CD14-positive monocyte (primary cell): ENCODE data around the gene CLOCK. TPM values are rescaled to one million over a fixed set of nuclear protein-coding genes. Genes with fewer than 3 reads are reported as not detected.

Experiments
- DNase-seq, 3 donors: peaks; one replicate each; pipeline ENCODE4 v3.0.0-alpha.2; 2011 to 2022
- H2AFZ ChIP-seq: 2 replicates; pipeline ENCODE4 v1.6.0; 2012; ENCODE audit warnings: mild to moderate bottlenecking, low read depth, low read length, inconsistent platforms; ENCODE audit not compliant: insufficient read depth, poor library complexity, severe bottlenecking
- H3K27ac ChIP-seq, 2 donors: 1 replicate in 1 of 2; 2 replicates in 1 of 2; pipeline ENCODE4 v1.5.1; 2012 to 2013; ENCODE audit warnings: low read length in 2 of 2, control low read depth in 1 of 2, inconsistent platforms in 1 of 2, low read depth in 1 of 2, mild to moderate bottlenecking in 1 of 2
- H3K27me3 ChIP-seq, 2 donors: one replicate each; pipeline versions ENCODE4 v1.6.0 to v1.6.1; 2011 to 2013; ENCODE audit warnings: low read length in 2 of 2; ENCODE audit not compliant: control insufficient read depth in 2 of 2, insufficient read depth in 2 of 2
- H3K36me3 ChIP-seq, 2 donors: replicated peaks in 1 of 2; 1 replicate in 1 of 2; 2 replicates in 1 of 2; pipeline versions ENCODE4 v1.5.1 to v1.6.1; 2012 to 2013; ENCODE audit warnings: low read length in 2 of 2, control low read depth in 1 of 2, inconsistent platforms in 1 of 2, mild to moderate bottlenecking in 1 of 2; ENCODE audit not compliant: insufficient read depth in 2 of 2, control insufficient read depth in 1 of 2
- H3K4me1 ChIP-seq, 2 donors: 1 replicate in 1 of 2; 2 replicates in 1 of 2; pipeline versions ENCODE4 v1.5.1 to v1.6.1; 2012 to 2013; ENCODE audit warnings: low read length in 2 of 2, control low read depth in 1 of 2, inconsistent platforms in 1 of 2, mild to moderate bottlenecking in 1 of 2, moderate library complexity in 1 of 2; ENCODE audit not compliant: insufficient read depth in 2 of 2, control insufficient read depth in 1 of 2
- H3K4me2 ChIP-seq: replicated peaks from 2 replicates; pipeline ENCODE3; 2012; ENCODE audit warnings: low read length, moderate library complexity, mild to moderate bottlenecking; ENCODE audit not compliant: poor library complexity, severe bottlenecking; ENCODE audit errors: extremely low read depth
- H3K4me3 ChIP-seq, 3 experiments: fragments of 200-600 bp in 1 of 3; sonication (generic) in 1 of 3; replicated peaks in 1 of 3; 1 replicate in 2 of 3; 2 replicates in 1 of 3; pipeline ENCODE4 v1.5.1; 2011 to 2013; ENCODE audit warnings: low read length in 3 of 3, mild to moderate bottlenecking in 3 of 3, control low read depth in 2 of 3, low read depth in 2 of 3, inconsistent platforms in 1 of 3, moderate library complexity in 1 of 3
- H3K79me2 ChIP-seq: 2 replicates; pipeline ENCODE4 v1.6.0; 2012; ENCODE audit warnings: mild to moderate bottlenecking, control low read depth, inconsistent platforms, low read length, moderate library complexity; ENCODE audit not compliant: insufficient read depth
- H3K9ac ChIP-seq: 2 replicates; pipeline ENCODE4 v1.6.0; 2017; ENCODE audit warnings: low read length, mild to moderate bottlenecking; ENCODE audit not compliant: insufficient read depth, poor library complexity, severe bottlenecking
- H3K9me3 ChIP-seq, 2 donors: replicated peaks in 1 of 2; 1 replicate in 1 of 2; 2 replicates in 1 of 2; pipeline versions ENCODE4 v1.5.1 to v1.6.1; 2012 to 2013; ENCODE audit warnings: low read length in 2 of 2, control low read depth in 1 of 2; ENCODE audit not compliant: control insufficient read depth in 1 of 2, insufficient read depth in 1 of 2
- H4K20me1 ChIP-seq: 2 replicates; pipeline ENCODE4 v1.6.0; 2012; ENCODE audit warnings: mild to moderate bottlenecking, low read length, control low read depth, moderate library complexity; ENCODE audit not compliant: insufficient read depth
- H3K27ac Mint-ChIP-seq, 7 donors: one replicate each; pipeline ENCODE4 v1.8.0; 2020; ENCODE audit warnings: mild to moderate bottlenecking in 7 of 7, mixed read lengths in 7 of 7, moderate library complexity in 6 of 7, inconsistent platforms in 2 of 7
- H3K27me3 Mint-ChIP-seq, 3 donors: one replicate each; pipeline ENCODE4 v1.8.0; 2021 to 2022; ENCODE audit warnings: low read depth in 3 of 3, mild to moderate bottlenecking in 3 of 3, mixed read lengths in 3 of 3, moderate library complexity in 3 of 3, inconsistent platforms in 1 of 3
- H3K36me3 Mint-ChIP-seq, 2 donors: one replicate each; pipeline ENCODE4 v1.8.0; 2020; ENCODE audit warnings: mixed read lengths in 2 of 2, inconsistent platforms in 1 of 2, mild to moderate bottlenecking in 1 of 2
- H3K4me1 Mint-ChIP-seq: one replicate; pipeline ENCODE4 v1.8.0; 2020; ENCODE audit warnings: mild to moderate bottlenecking, mixed read lengths
- H3K4me3 Mint-ChIP-seq, 2 donors: one replicate each; pipeline ENCODE4 v1.8.0; 2020; ENCODE audit warnings: mild to moderate bottlenecking in 2 of 2, mixed read lengths in 2 of 2, moderate library complexity in 1 of 2
- H3K9me3 Mint-ChIP-seq, 7 donors: one replicate each; pipeline ENCODE4 v1.8.0; 2020 to 2022; ENCODE audit warnings: mixed read lengths in 7 of 7, mild to moderate bottlenecking in 6 of 7, moderate library complexity in 6 of 7, inconsistent platforms in 2 of 7
- WGBS: methylation state at CpG from one replicate; pipeline ENCODE4 v1.1.5; 2013; ENCODE audit warnings: missing lambda C conversion rate; ENCODE audit not compliant: insufficient coverage; 5-methylcytosine and 5-hydroxymethylcytosine counted together
- intact Hi-C, 2 donors: fragments of 100-400 bp; cut with micrococcal nuclease; formaldehyde crosslinking; loops; one replicate each; pipeline versions ENCODE4 v1.15.0 to v1.15.1; 2023
- polyA plus RNA-seq, 3 donors: library from polyadenylated mRNA; depleted of rRNA in 1 of 3; unstranded in 2 of 3; stranded (reverse) in 1 of 3; fragments of 300-500 nt in 2 of 3; fragments of >200 nt in 1 of 3; fragmentation: Illumina TruSeq in 2 of 3; gene quantifications; 1 replicate in 2 of 3; 2 replicates in 1 of 3; pipeline ENCODE4 v1.2.3, GENCODE V29; 2012 to 2021
- TF ChIP-seq, protein P1 (sequence below): fragments of 200-600 bp; IDR thresholded peaks from one replicate; pipeline ENCODE4 v1.8.0; 2022; ENCODE audit warnings: antibody characterized with exemption, mild to moderate bottlenecking

CLOCK gene
- polyA plus RNA-seq, 3 donors = 1.9 to 3.7 (median 2.9) TPM

DNA sequence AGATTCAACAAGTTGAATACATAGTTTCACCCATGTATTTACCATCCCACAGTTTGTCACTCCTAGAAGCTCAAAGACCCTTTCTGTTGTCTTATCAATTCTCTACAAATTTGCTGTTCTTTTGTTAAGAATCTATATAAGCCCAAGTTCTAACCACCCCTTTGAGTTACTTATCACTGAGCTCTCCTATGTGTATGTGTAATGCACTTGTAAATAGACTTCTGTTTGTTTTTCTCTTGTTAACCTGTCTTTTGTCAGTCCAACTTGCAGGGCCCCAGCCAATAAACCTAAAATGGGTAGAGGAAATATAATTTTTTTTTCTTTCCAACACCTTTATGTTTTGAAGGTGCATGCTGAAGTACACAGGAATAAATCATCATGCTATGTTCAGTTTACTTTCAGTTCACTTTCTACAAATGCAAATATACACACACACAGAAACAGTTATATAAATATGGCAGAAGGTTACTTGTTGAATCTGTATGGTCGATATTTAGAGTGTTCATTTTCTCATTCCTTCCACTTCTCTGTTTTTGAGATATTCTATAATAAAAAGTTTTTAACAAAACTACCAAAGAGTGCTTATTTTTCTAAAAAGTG is 22.3 kb upstream of the CLOCK start:
- Histone ChIP-seq H4K20me1 (no peaks in the 10 kb centered on the region), H3K27me3 (no peaks in the 10 kb centered on the region), H3K79me2 (no peaks in the 10 kb centered on the region), H3K4me2 (no peak overlapping the region), H3K4me3 (no peak overlapping the region), H2AFZ (no peak overlapping the region), H3K27ac (no peak overlapping the region), H3K9ac (no peak overlapping the region), H3K36me3 (no peaks in the 10 kb centered on the region), H3K9me3 (no peaks in the 10 kb centered on the region), H3K4me1 (peaks cover 8 to 13% of the 10 kb centered on the region in 2 donors)
- no peaks in the 10 kb centered on the region for H3K36me3 Mint-ChIP-seq
- H3K27ac Mint-ChIP-seq = no peak overlapping the region
- no peak overlapping the region for H3K4me3 Mint-ChIP-seq
- intact Hi-C loops = no loop called here
- H3K9me3 Mint-ChIP-seq = peaks cover 0 to 12% (median 4%) of the 10 kb centered on the region in 7 donors
- peaks cover 0 to 6% (median 0%) of the 10 kb centered on the region in 3 donors for H3K27me3 Mint-ChIP-seq
- no CpG with 5 or more reads among the region's 1 CpG for WGBS
- DNase-seq = no peak
- TF ChIP-seq, protein P1, sequence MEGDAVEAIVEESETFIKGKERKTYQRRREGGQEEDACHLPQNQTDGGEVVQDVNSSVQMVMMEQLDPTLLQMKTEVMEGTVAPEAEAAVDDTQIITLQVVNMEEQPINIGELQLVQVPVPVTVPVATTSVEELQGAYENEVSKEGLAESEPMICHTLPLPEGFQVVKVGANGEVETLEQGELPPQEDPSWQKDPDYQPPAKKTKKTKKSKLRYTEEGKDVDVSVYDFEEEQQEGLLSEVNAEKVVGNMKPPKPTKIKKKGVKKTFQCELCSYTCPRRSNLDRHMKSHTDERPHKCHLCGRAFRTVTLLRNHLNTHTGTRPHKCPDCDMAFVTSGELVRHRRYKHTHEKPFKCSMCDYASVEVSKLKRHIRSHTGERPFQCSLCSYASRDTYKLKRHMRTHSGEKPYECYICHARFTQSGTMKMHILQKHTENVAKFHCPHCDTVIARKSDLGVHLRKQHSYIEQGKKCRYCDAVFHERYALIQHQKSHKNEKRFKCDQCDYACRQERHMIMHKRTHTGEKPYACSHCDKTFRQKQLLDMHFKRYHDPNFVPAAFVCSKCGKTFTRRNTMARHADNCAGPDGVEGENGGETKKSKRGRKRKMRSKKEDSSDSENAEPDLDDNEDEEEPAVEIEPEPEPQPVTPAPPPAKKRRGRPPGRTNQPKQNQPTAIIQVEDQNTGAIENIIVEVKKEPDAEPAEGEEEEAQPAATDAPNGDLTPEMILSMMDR = no peak
- H3K4me1 Mint-ChIP-seq = peaks cover 5% of the 10 kb centered on the region

DNA sequence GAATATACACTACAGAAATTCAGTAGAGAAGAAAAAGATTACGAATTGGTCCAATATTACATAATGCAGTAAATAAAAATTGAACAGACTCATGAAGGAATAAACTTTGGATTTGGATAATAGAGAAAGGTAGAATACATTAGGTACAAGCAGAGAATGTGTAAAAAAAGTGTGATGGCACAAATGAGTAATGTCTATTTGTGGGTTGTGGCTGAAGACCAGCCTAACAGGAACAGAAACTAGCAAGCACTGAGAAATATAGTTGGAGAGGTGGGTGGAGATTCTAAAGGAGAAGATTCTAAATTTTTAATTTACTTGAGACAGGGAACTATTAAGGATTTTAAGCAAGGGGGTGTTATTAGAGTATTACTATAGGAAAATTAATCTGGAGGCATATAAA is 15.2 kb upstream of the CLOCK start:
- H3K9me3 Mint-ChIP-seq = peaks cover 0 to 10% (median 3%) of the 10 kb centered on the region in 7 donors
- H4K20me1 ChIP-seq = no peaks in the 10 kb centered on the region
- H3K4me3 ChIP-seq = no peak overlapping the region
- no peaks in the 10 kb centered on the region for H3K9me3 ChIP-seq
- H3K27me3 Mint-ChIP-seq = peaks cover 1 to 7% (median 3%) of the 10 kb centered on the region in 3 donors
- no peaks in the 10 kb centered on the region for H3K36me3 ChIP-seq
- WGBS = no CpG with 5 or more reads among the region's 1 CpG
- peak overlapping the region in 1 of 7 donors; percentile 12 for H3K27ac Mint-ChIP-seq
- no peaks in the 10 kb centered on the region for H3K27me3 ChIP-seq
- TF ChIP-seq, protein P1 = no peak
- no peaks in the 10 kb centered on the region for H3K79me2 ChIP-seq
- peak; percentile 29 to 52 (median 50) for DNase-seq
- peaks cover 8% of the 10 kb centered on the region for H3K4me1 Mint-ChIP-seq
- H3K4me3 Mint-ChIP-seq = peak overlapping the region in 1 of 2 donors; percentile 18
- no peak overlapping the region for H3K27ac ChIP-seq
- H2AFZ ChIP-seq = no peak overlapping the region
- H3K4me2 ChIP-seq = no peak overlapping the region
- H3K9ac ChIP-seq = no peak overlapping the region
- peaks cover 0 to 15% of the 10 kb centered on the region in 2 donors for H3K4me1 ChIP-seq
- H3K36me3 Mint-ChIP-seq = no peaks in the 10 kb centered on the region
- intact Hi-C loops = no loop called here
